ENCODE measurements around the gene SLC25A24. TPM values are rescaled to one million over a fixed set of nuclear protein-coding genes. Genes with fewer than 3 reads are reported as not detected.

Gene SLC25A24
- total and polyA plus RNA-seq, 8 donors, result 39.9 to 76.4 (median 68.2) TPM

GRCh38 chr1:108096089-108096488, 104.1 kb downstream of the SLC25A24 start:
- ATAC-seq (no peak), DNase-seq (no peak)
- Histone ChIP-seq H3K9me3 (no peaks in the 10 kb centered on the region), H3K27ac (no peak overlapping the region), H3K27me3 (no peaks in the 10 kb centered on the region), H3K4me3 (no peak overlapping the region), H3K36me3 (no peaks in the 10 kb centered on the region), H3K4me1 (no peaks in the 10 kb centered on the region)
- intact Hi-C loops (cut with DNase I), result no loop called here
- TF ChIP-seq, protein P1, sequence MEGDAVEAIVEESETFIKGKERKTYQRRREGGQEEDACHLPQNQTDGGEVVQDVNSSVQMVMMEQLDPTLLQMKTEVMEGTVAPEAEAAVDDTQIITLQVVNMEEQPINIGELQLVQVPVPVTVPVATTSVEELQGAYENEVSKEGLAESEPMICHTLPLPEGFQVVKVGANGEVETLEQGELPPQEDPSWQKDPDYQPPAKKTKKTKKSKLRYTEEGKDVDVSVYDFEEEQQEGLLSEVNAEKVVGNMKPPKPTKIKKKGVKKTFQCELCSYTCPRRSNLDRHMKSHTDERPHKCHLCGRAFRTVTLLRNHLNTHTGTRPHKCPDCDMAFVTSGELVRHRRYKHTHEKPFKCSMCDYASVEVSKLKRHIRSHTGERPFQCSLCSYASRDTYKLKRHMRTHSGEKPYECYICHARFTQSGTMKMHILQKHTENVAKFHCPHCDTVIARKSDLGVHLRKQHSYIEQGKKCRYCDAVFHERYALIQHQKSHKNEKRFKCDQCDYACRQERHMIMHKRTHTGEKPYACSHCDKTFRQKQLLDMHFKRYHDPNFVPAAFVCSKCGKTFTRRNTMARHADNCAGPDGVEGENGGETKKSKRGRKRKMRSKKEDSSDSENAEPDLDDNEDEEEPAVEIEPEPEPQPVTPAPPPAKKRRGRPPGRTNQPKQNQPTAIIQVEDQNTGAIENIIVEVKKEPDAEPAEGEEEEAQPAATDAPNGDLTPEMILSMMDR (IDR thresholded peaks at IDR 0.05), result no peak

DNA sequence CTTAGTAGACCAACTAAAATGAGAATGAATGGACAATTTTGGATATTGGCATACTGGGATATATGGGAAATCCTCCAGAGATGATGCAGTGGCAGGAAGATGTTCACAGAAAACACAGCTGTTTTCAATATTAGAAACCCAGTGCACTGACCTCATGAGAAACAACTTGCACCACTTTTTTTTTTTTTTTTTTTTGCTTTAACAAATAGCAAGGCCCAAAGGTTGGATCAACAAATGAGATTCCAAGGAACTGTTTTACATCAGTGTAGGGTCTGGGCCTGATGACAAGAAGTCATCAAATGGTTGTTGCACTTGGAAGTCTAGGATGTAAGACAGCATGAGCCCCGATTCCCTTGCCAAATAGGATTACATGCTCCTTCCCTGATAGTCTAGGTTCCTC, 110.7 kb downstream of the SLC25A24 start:
- H3K4me1 ChIP-seq, result no peaks in the 10 kb centered on the region
- H3K27ac ChIP-seq, result no peak overlapping the region
- no peaks in the 10 kb centered on the region for H3K9me3 ChIP-seq
- TF ChIP-seq, protein P1 (IDR thresholded peaks at IDR 0.05), result no peak
- H3K4me3 ChIP-seq, result no peak overlapping the region
- no peaks in the 10 kb centered on the region for H3K36me3 ChIP-seq
- ATAC-seq (no peak), DNase-seq (no peak)
- no peaks in the 10 kb centered on the region for H3K27me3 ChIP-seq
- intact Hi-C loops (cut with DNase I), result no loop called here

DNA sequence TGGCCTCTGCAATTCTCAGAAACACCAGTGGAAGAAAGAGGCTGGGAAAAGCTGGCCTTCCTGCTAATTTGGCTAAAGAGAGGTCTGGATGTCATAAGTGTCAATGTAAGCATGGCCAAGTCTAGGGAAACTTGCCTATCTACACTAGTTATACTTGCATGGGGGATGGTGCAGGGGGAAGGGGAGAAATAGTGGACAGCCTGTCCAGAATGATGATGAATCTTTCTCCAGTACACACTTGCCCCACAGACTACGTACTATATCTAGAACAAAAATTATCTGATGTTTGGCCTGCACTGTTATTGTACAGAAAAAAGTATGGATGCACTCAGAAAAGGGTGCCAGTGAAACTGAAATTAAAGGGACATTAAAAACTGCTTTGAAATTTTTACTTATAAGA, 114.5 kb downstream of the SLC25A24 start:
- no peak overlapping the region for H3K27ac ChIP-seq
- intact Hi-C loops (cut with DNase I), result no loop called here
- no peaks in the 10 kb centered on the region for H3K27me3 ChIP-seq
- DNase-seq, result no peak
- no peaks in the 10 kb centered on the region for H3K9me3 ChIP-seq
- no peak for ATAC-seq
- H3K4me3 ChIP-seq, result no peak overlapping the region
- no peaks in the 10 kb centered on the region for H3K4me1 ChIP-seq
- TF ChIP-seq, protein P1 (IDR thresholded peaks at IDR 0.05), result no peak
- no peaks in the 10 kb centered on the region for H3K36me3 ChIP-seq

DNA sequence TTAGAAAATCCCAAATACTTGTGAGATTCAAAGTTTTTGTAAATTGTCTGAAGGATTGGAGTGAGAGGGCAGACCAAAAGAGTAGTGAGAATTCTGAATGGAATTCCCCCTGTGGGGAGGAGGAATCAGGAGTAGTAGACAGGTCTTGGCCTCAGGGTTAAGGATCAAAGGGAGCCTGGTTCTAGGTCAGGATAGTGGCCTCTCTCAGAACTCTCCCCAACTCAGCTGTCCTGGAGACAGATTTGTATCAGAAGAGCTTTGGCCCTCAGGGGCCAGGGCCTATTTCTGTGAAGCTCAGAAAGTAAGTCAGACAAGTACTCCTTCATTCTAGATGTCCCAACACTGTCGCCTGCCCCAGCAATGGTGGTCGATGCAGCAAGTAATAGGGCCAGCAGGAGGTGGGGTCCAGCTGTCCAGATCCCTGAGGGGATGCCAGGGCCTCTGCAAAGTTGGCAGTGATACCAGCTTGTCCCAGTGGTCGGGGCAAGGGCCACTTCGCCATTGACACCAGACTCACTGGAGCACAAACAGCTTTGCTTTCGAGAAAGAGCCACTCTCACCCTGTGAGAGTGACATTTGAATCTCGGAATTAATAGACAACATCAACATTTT, 115.2 kb downstream of the SLC25A24 start:
- Histone ChIP-seq H3K36me3 (no peaks in the 10 kb centered on the region), H3K27ac (no peak overlapping the region), H3K27me3 (no peaks in the 10 kb centered on the region), H3K9me3 (no peaks in the 10 kb centered on the region), H3K4me3 (no peak overlapping the region), H3K4me1 (no peaks in the 10 kb centered on the region)
- TF ChIP-seq, protein P1 (IDR thresholded peaks at IDR 0.05), result no peak
- DNase-seq, result no peak
- intact Hi-C loops (cut with DNase I), result no loop called here
- ATAC-seq, result no peak

Other genes with a start within 250 kb of the SLC25A24 start
- gene VAV3, start 235.2 kb downstream of the SLC25A24 start, total RNA-seq, result 10 to 100 TPM in 1 of 2 donors, 1 to 10 TPM in 1; 7.3 to 14.5 TPM
- 1 to 10 TPM; 5.3 to 9.2 (median 6.7) TPM for gene VAV3, start 235.2 kb downstream of the SLC25A24 start, polyA plus RNA-seq (ENCODE audit: insufficient read length in 6 of 6)
- not detected for gene NBPF4, start 43.7 kb upstream of the SLC25A24 start, total RNA-seq
- under 1 TPM in 1 of 6 donors, not detected in 5; 0.15 TPM for gene NBPF4, start 43.7 kb upstream of the SLC25A24 start, polyA plus RNA-seq (ENCODE audit: insufficient read length in 6 of 6)
- not detected for gene NBPF6, start 250.0 kb upstream of the SLC25A24 start, total RNA-seq
- not detected for gene NBPF6, start 250.0 kb upstream of the SLC25A24 start, polyA plus RNA-seq (ENCODE audit: insufficient read length in 6 of 6)

Measured in left lung (tissue), 10 donors.